ENCODE measurements around the gene STXBP6. TPM values are rescaled to one million over a fixed set of nuclear protein-coding genes. Genes with fewer than 3 reads are reported as not detected.

Gene STXBP6
- total and polyA plus RNA-seq, 10 of the 15 experiments (the other 5 are each of a cell fraction or from before 2014, with no cell fraction given): 1.2 to 47.3 (median 1.9) TPM

GRCh38 chr14:24894583-24895242 lies 155.2 kb downstream of the STXBP6 start:
- intact Hi-C loops (cut with micrococcal nuclease; ENCODE audit: unreplicated experiment): no loop called here
- H2AFZ ChIP-seq (ENCODE audit: control insufficient read depth, low read depth, low read length): no peak overlapping the region
- RAD21 ChIA-PET (ENCODE audit: unreplicated experiment): interaction anchor here (1.0 to 2.9 kb wide), 8 partner anchors 8 to 97 kb away, joined by 3 to 10 read pairs (median 4); no protein-coding TSS in a partner anchor
- ATAC-seq (no peak; the same call in 2 of the 3 replicates), FAIRE-seq (no peak), DNase-seq (ENCODE audit: low read depth, low spot score) (no peak)
- H3K36me3 ChIP-seq (ENCODE audit: control insufficient read depth in 2 of 2, insufficient read depth in 2 of 2, low read length in 1 of 2): no peaks in the 10 kb centered on the region
- CTCF ChIA-PET: interaction anchor here (0.8 to 2.3 kb wide), 5 partner anchors 9 to 89 kb away, joined by 3 to 12 read pairs (median 6); no protein-coding TSS in a partner anchor
- 0 out of 3 replicates have a peak, but pooled peaks cover 1% of the 10 kb centered on the region for H3K9me3 ChIP-seq (replicated peaks; ENCODE audit: control insufficient read depth, insufficient read depth, low read length)
- SMC1A ChIA-PET (ENCODE audit: uncharacterized antibody, unreplicated experiment): interaction anchor here (0.8 to 2.3 kb wide), 19 partner anchors 9 to 135 kb away, joined by 3 to 8 read pairs (median 5); no protein-coding TSS in a partner anchor
- H3K4me1 ChIP-seq (ENCODE audit: control insufficient read depth, insufficient read depth, low read length): no peaks in the 10 kb centered on the region
- no TSS peak for BruUV-seq (replicated peaks)
- H4K20me1 ChIP-seq (ENCODE audit: control insufficient read depth, insufficient read depth): no peaks in the 10 kb centered on the region
- in situ Hi-C loops (cut with MboI): no loop called here
- POLR2A ChIA-PET: interaction anchor here (0.6 to 1.3 kb wide), 3 partner anchors 13 to 95 kb away, joined by 3 to 4 read pairs (median 4); no protein-coding TSS in a partner anchor
- H3K27ac ChIP-seq (ENCODE audit: control insufficient read depth, insufficient read depth): no peak overlapping the region
- H3K9ac ChIP-seq (ENCODE audit: control insufficient read depth, insufficient read depth, low read length): no peak overlapping the region
- no peak overlapping the region for H3K4me3 ChIP-seq
- 7% methylated on average over 5 of the region's 5 CpGs for WGBS (ENCODE audit: insufficient coverage, insufficient replicate concordance, low lambda C conversion rate, missing lambda C conversion rate)
- no peak overlapping the region for H3K4me2 ChIP-seq (ENCODE audit: control insufficient read depth, insufficient read depth)
- no peaks in the 10 kb centered on the region for H3K27me3 ChIP-seq (replicated peaks in 1 of 2; ENCODE audit: control insufficient read depth in 2 of 2, insufficient read depth in 2 of 2, low read length in 1 of 2)
- H3K79me2 ChIP-seq (ENCODE audit: control insufficient read depth, insufficient read depth, low read length): no peaks in the 10 kb centered on the region
- TF ChIP-seq IRF4 (IDR thresholded peaks at IDR 0.05; ENCODE audit: low read depth, low read length) (no peak), E2F4 (IDR thresholded peaks at IDR 0.05; ENCODE audit: low read depth, low read length) (no peak), ZBTB11 (CRISPR knock-in tag; IDR thresholded peaks at IDR 0.05) (no peak), HDGF (IDR thresholded peaks at IDR 0.05) (no peak), TCF12 (IDR thresholded peaks at IDR 0.05; ENCODE audit: low read depth, low read length) (no peak), E4F1 (IDR thresholded peaks at IDR 0.05; ENCODE audit: borderline replicate concordance, partially characterized antibody) (no peak), MXI1 (IDR thresholded peaks at IDR 0.05; ENCODE audit: low read depth, low read length) (no peak), GABPA (IDR thresholded peaks at IDR 0.05; ENCODE audit: low read depth) (no peak), REST (IDR thresholded peaks at IDR 0.05; ENCODE audit: low read depth, low read length) (no peak)
